GM19238 (cell line): Measurements from ENCODE around the gene NDC80.
A peak's percentile ranks its signal among the peaks of the same experiment; 100 is the strongest.
"Not testable (repeated sequence)": the region's sequence is repeated elsewhere in the genome, so short reads cannot be mapped to it uniquely, and the experiment has no call there.

Source experiments
- DNase-seq: peaks from one replicate; pipeline ENCODE4 v3.0.0; 2011; ENCODE audit warnings: low spot score; ENCODE audit not compliant: insufficient read length

The NDC80 gene

GRCh38 chr18:2571200-2572170 lies at the start of gene NDC80, which contains the start of gene METTL4:
TSS of gene NDC80 (plus strand) at chr18:2571557. CDS start at chr18:2572986, 1,429 bp downstream.
TSS of gene METTL4 (minus strand) at chr18:2571505. CDS start at chr18:2567216, 4,289 bp downstream.
- DNase-seq, result peak; percentile 58

- DNase-seq, result no peak
Observed at GRCh38 chr18:2522112-2522511, 49.2 kb upstream of the NDC80 start.

GRCh38 chr18:2524794-2525198 lies 46.6 kb upstream of the NDC80 start:
- not testable (repeated sequence) for DNase-seq

GRCh38 chr18:2526329-2526728 lies 45.0 kb upstream of the NDC80 start:
- DNase-seq, result no peak

- DNase-seq, result no peak
Observed at GRCh38 chr18:2529154-2529553, 42.2 kb upstream of the NDC80 start.

- DNase-seq, result no peak
Observed at GRCh38 chr18:2531751-2532150, 39.6 kb upstream of the NDC80 start.

- DNase-seq, result no peak
Observed at GRCh38 chr18:2532797-2533196, 38.6 kb upstream of the NDC80 start.

- no peak for DNase-seq
Observed at GRCh38 chr18:2534906-2535305, 36.5 kb upstream of the NDC80 start.

- no peak for DNase-seq
Observed at GRCh38 chr18:2535419-2535910, 35.9 kb upstream of the NDC80 start.

GRCh38 chr18:2536063-2536462 lies 35.3 kb upstream of the NDC80 start:
- DNase-seq, result no peak

GRCh38 chr18:2536493-2536892 lies 34.9 kb upstream of the NDC80 start:
- DNase-seq, result no peak

- no peak for DNase-seq
Observed at GRCh38 chr18:2537296-2537695, 34.1 kb upstream of the NDC80 start.

GRCh38 chr18:2538236-2538635 lies 33.1 kb upstream of the NDC80 start:
- DNase-seq, result no peak

GRCh38 chr18:2538844-2539243 lies 32.5 kb upstream of the NDC80 start:
- DNase-seq, result no peak

GRCh38 chr18:2540575-2540974 lies 30.8 kb upstream of the NDC80 start:
- no peak for DNase-seq

GRCh38 chr18:2541925-2542563 lies 29.3 kb upstream of the NDC80 start:
- DNase-seq, result not testable (repeated sequence)

- DNase-seq, result no peak
Observed at GRCh38 chr18:2545155-2545554, 26.2 kb upstream of the NDC80 start.

- no peak for DNase-seq
Observed at GRCh38 chr18:2547477-2548087, 23.8 kb upstream of the NDC80 start.

GRCh38 chr18:2549462-2549861 lies 21.9 kb upstream of the NDC80 start:
- no peak for DNase-seq

- DNase-seq, result no peak
Observed at GRCh38 chr18:2551425-2551824, 19.9 kb upstream of the NDC80 start.

- no peak for DNase-seq
Observed at GRCh38 chr18:2554696-2555095, 16.7 kb upstream of the NDC80 start.

GRCh38 chr18:2555895-2556294 lies 15.5 kb upstream of the NDC80 start:
- no peak for DNase-seq
